K562 (cell line): ENCODE data around the gene EFS. TPM values are rescaled to one million over a fixed set of nuclear protein-coding genes. Genes with fewer than 3 reads are reported as not detected.
A peak's percentile ranks its signal among the peaks of the same experiment; 100 is the strongest.

Experiments used
- ESRRB ChIP-seq: fragments of 250-450 bp; sonication (Bioruptor Pico); IDR thresholded peaks from 2 replicates; pipeline ENCODE4 v1.5.0; 2020; ENCODE audit warnings: mild to moderate bottlenecking, moderate library complexity, borderline replicate concordance
- KAT7 ChIP-seq: sonication (generic); formaldehyde crosslinking; IDR thresholded peaks from 2 replicates; pipeline ENCODE4 v1.8.0; 2022; ENCODE audit warnings: missing genetic modification reagents, mild to moderate bottlenecking, borderline replicate concordance
- MEIS2 ChIP-seq: fragments of 450-650 bp; IDR thresholded peaks from 2 replicates; pipeline ENCODE4 v1.6.1; 2014; ENCODE audit warnings: mild to moderate bottlenecking; ENCODE audit not compliant: partially characterized antibody
- MGA ChIP-seq: fragments of 450-650 bp; IDR thresholded peaks from 2 replicates; pipeline ENCODE4 v1.6.1; 2016; ENCODE audit warnings: mild to moderate bottlenecking, moderate library complexity
- NCOR1 ChIP-seq: fragments of 450-650 bp; IDR thresholded peaks from 2 replicates; pipeline ENCODE4 v1.6.1; 2016; ENCODE audit warnings: mild to moderate bottlenecking, moderate library complexity
- SMARCA4 ChIP-seq: fragments of 450-650 bp; IDR thresholded peaks from 2 replicates; pipeline ENCODE4 v1.6.1; 2016
- ZBTB43 ChIP-seq: sonication (generic); formaldehyde crosslinking; IDR thresholded peaks from 2 replicates; pipeline ENCODE4 v1.8.0; 2023; ENCODE audit warnings: mild to moderate bottlenecking, missing genetic modification reagents
- ZNF589 ChIP-seq: fragments of 200-800 bp; sonication (Bioruptor generic); IDR thresholded peaks from 2 replicates; pipeline ENCODE4 v1.6.1; 2016; ENCODE audit warnings: low read depth, missing genetic modification characterization, missing compliant biosample characterization
- ZNF592 ChIP-seq: fragments of 450-650 bp; IDR thresholded peaks from 2 replicates; pipeline ENCODE4 v1.6.1; 2017; ENCODE audit warnings: antibody characterized with exemption, mild to moderate bottlenecking
- polyA plus RNA-seq, 8 experiments: library from polyadenylated mRNA; depleted of rRNA in 4 of 8; stranded (reverse) in 5 of 8; unstranded in 3 of 8; fragments of >200 nt; fragmentation: Nextera tagmentation in 2 of 8; fragmentation: Illumina TruSeq in 1 of 8; extraction: Ambion mirVana in 2 of 8; extraction: Trizol in 1 of 8; gene quantifications; 2 replicates each; pipeline versions ENCODE4 v1.2.1 to v1.2.3, GENCODE V29; 2011 to 2014; ENCODE audit warnings: inconsistent platforms in 1 of 8, missing spikeins in 1 of 8
- total RNA-seq, 7 experiments: library from RNA; depleted of rRNA in 6 of 7; stranded (reverse); fragments of >200 nt in 6 of 7; fragmentation: Illumina TruSeq in 2 of 7; extraction: Trizol in 2 of 7; gene quantifications; 2 replicates each; pipeline versions ENCODE4 v1.2.1 to v1.2.3, GENCODE V29; 2011 to 2021; ENCODE audit warnings: low replicate concordance in 1 of 7

Gene EFS
- total and polyA plus RNA-seq, 9 of the 15 experiments (the other 6 are each of a cell fraction or from before 2014, with no cell fraction given) = 0.01 to 0.03 TPM; not detected in 7

GRCh38 chr14:23335623-23336022, 29.3 kb downstream of the EFS start (continued):
- TF ChIP-seq ZNF592 = no peak
- TF ChIP-seq ZNF589 (CRISPR knock-in tag) = no peak
- TF ChIP-seq SMARCA4 = no peak
- TF ChIP-seq ZBTB43 = no peak
- peak; percentile 43 for TF ChIP-seq MEIS2
- peak; percentile 15; the same call in 1 of the 2 replicates for TF ChIP-seq NCOR1
- TF ChIP-seq KAT7 = no peak
- TF ChIP-seq MGA = peak; percentile 52
- no peak for TF ChIP-seq ESRRB (CRISPR knock-in tag)
